ENCODE measurements around the gene CKS1B.

The CKS1B gene

GRCh38 chr1:155012776-155013602 is 38.5 kb downstream of the CKS1B start:
- Histone ChIP-seq H3K4me1 (ENCODE audit: insufficient read depth, low read length) (peaks cover 28% of the 10 kb centered on the region; the same call in 1 of the 2 replicates), H3K9me3 (ENCODE audit: control insufficient read depth, insufficient read depth, low read length) (no peaks in the 10 kb centered on the region), H3K36me3 (ENCODE audit: insufficient read depth, low read length) (peaks cover 2% of the 10 kb centered on the region; the same call in 1 of the 2 replicates), H3K9ac (ENCODE audit: low read depth, low read length) (no peak overlapping the region)

- H3K36me3 ChIP-seq (ENCODE audit: insufficient read depth, low read length), result peaks cover 2% of the 10 kb centered on the region; the same call in 1 of the 2 replicates
- H3K4me1 ChIP-seq (ENCODE audit: insufficient read depth, low read length), result peaks cover 24% of the 10 kb centered on the region; the same call in 1 of the 2 replicates
- H3K9ac ChIP-seq (ENCODE audit: low read depth, low read length), result no peak overlapping the region
These were observed 39.2 kb downstream of the CKS1B start for GRCh38 chr1:155013632-155014031.

GRCh38 chr1:155014709-155015508 is 40.4 kb downstream of the CKS1B start:
- H3K36me3 ChIP-seq (ENCODE audit: insufficient read depth, low read length), result peaks cover 2% of the 10 kb centered on the region; the same call in 1 of the 2 replicates
- peaks cover 27% of the 10 kb centered on the region; the same call in 1 of the 2 replicates for H3K4me1 ChIP-seq (ENCODE audit: insufficient read depth, low read length)
- no peaks in the 10 kb centered on the region for H3K9me3 ChIP-seq (ENCODE audit: control insufficient read depth, insufficient read depth, low read length)
- no peak overlapping the region for H3K9ac ChIP-seq (ENCODE audit: low read depth, low read length)

More at GRCh38 chr1:155013632-155014031, 39.2 kb downstream of the CKS1B start:
- no peaks in the 10 kb centered on the region for H3K9me3 ChIP-seq (ENCODE audit: control insufficient read depth, insufficient read depth, low read length)

GRCh38 chr1:155015527-155016230 is 41.2 kb downstream of the CKS1B start:
- peaks cover 2% of the 10 kb centered on the region; the same call in 1 of the 2 replicates for H3K36me3 ChIP-seq (ENCODE audit: insufficient read depth, low read length)
- H3K4me1 ChIP-seq (ENCODE audit: insufficient read depth, low read length), result peaks cover 27% of the 10 kb centered on the region; the same call in 1 of the 2 replicates
- H3K9ac ChIP-seq (ENCODE audit: low read depth, low read length), result no peak overlapping the region
- no peaks in the 10 kb centered on the region for H3K9me3 ChIP-seq (ENCODE audit: control insufficient read depth, insufficient read depth, low read length)

GRCh38 chr1:155016231-155016831 is 41.9 kb downstream of the CKS1B start:
- Histone ChIP-seq H3K36me3 (ENCODE audit: insufficient read depth, low read length) (peaks cover 2% of the 10 kb centered on the region; the same call in 1 of the 2 replicates), H3K4me1 (ENCODE audit: insufficient read depth, low read length) (peaks cover 27% of the 10 kb centered on the region; the same call in 1 of the 2 replicates), H3K9me3 (ENCODE audit: control insufficient read depth, insufficient read depth, low read length) (no peaks in the 10 kb centered on the region), H3K9ac (ENCODE audit: low read depth, low read length) (no peak overlapping the region)

- H3K4me1 ChIP-seq (ENCODE audit: insufficient read depth, low read length), result peaks cover 21% of the 10 kb centered on the region; the same call in 1 of the 2 replicates
- peaks cover 2% of the 10 kb centered on the region; the same call in 1 of the 2 replicates for H3K36me3 ChIP-seq (ENCODE audit: insufficient read depth, low read length)
- H3K9me3 ChIP-seq (ENCODE audit: control insufficient read depth, insufficient read depth, low read length), result no peaks in the 10 kb centered on the region
- peak overlapping the region; percentile 40; the same call in 1 of the 2 replicates for H3K9ac ChIP-seq (ENCODE audit: low read depth, low read length)
These were observed 42.8 kb downstream of the CKS1B start for GRCh38 chr1:155017041-155017945.

- H3K9me3 ChIP-seq (ENCODE audit: control insufficient read depth, insufficient read depth, low read length), result no peaks in the 10 kb centered on the region
- peaks cover 17% of the 10 kb centered on the region; the same call in 1 of the 2 replicates for H3K4me1 ChIP-seq (ENCODE audit: insufficient read depth, low read length)
- peaks cover 2% of the 10 kb centered on the region; the same call in 1 of the 2 replicates for H3K36me3 ChIP-seq (ENCODE audit: insufficient read depth, low read length)
- peak overlapping the region; percentile 40; the same call in 1 of the 2 replicates for H3K9ac ChIP-seq (ENCODE audit: low read depth, low read length)
These were observed 43.5 kb downstream of the CKS1B start for GRCh38 chr1:155017946-155018316.

GRCh38 chr1:155018617-155019348 is 44.3 kb downstream of the CKS1B start:
- Histone ChIP-seq H3K9ac (ENCODE audit: low read depth, low read length) (no peak overlapping the region), H3K9me3 (ENCODE audit: control insufficient read depth, insufficient read depth, low read length) (no peaks in the 10 kb centered on the region), H3K36me3 (ENCODE audit: insufficient read depth, low read length) (peaks cover 2% of the 10 kb centered on the region; the same call in 1 of the 2 replicates), H3K4me1 (ENCODE audit: insufficient read depth, low read length) (peaks cover 16% of the 10 kb centered on the region; the same call in 1 of the 2 replicates)

- Histone ChIP-seq H3K36me3 (ENCODE audit: insufficient read depth, low read length) (peaks cover 2% of the 10 kb centered on the region; the same call in 1 of the 2 replicates), H3K9ac (ENCODE audit: low read depth, low read length) (no peak overlapping the region), H3K4me1 (ENCODE audit: insufficient read depth, low read length) (peaks cover 12% of the 10 kb centered on the region; the same call in 1 of the 2 replicates), H3K9me3 (ENCODE audit: control insufficient read depth, insufficient read depth, low read length) (no peaks in the 10 kb centered on the region)
These were observed 45.1 kb downstream of the CKS1B start for GRCh38 chr1:155019377-155020245.

- Histone ChIP-seq H3K9me3 (ENCODE audit: control insufficient read depth, insufficient read depth, low read length) (no peaks in the 10 kb centered on the region), H3K4me1 (ENCODE audit: insufficient read depth, low read length) (peaks cover 18% of the 10 kb centered on the region; the same call in 1 of the 2 replicates), H3K36me3 (ENCODE audit: insufficient read depth, low read length) (no peaks in the 10 kb centered on the region), H3K9ac (ENCODE audit: low read depth, low read length) (no peak overlapping the region)
These were observed 47.9 kb downstream of the CKS1B start for GRCh38 chr1:155022136-155022926.

GRCh38 chr1:155022927-155023236 is 48.4 kb downstream of the CKS1B start:
- H3K36me3 ChIP-seq (ENCODE audit: insufficient read depth, low read length), result no peaks in the 10 kb centered on the region
- H3K4me1 ChIP-seq (ENCODE audit: insufficient read depth, low read length), result peaks cover 15% of the 10 kb centered on the region; the same call in 1 of the 2 replicates
- H3K9me3 ChIP-seq (ENCODE audit: control insufficient read depth, insufficient read depth, low read length), result no peaks in the 10 kb centered on the region
- no peak overlapping the region for H3K9ac ChIP-seq (ENCODE audit: low read depth, low read length)
